ENCODE measurements around the gene FAM234B. TPM values are rescaled to one million over a fixed set of nuclear protein-coding genes. Genes with fewer than 3 reads are reported as not detected.

Gene FAM234B
- polyA plus RNA-seq, 1 donor (not counting 4 experiments of a cell fraction or from before 2014, with no cell fraction given) = 4.5 TPM

DNA sequence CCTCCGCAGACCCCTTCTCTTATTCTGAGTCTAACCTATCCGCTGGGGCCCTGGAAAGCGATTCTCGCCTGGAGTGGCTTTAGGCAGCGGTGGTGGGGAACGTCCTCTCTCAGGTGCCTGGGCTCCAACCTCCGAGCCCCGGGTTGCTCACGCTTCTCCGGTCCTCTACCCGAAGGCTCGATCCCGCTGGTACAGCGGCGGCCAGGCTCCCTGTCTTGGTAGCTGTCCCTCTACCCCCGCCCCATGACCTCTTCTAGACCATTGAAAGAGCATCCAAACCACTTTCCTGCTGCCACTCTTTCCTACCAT is 43.6 kb upstream of the FAM234B start:
- Histone ChIP-seq H3K27ac (ENCODE audit: control insufficient read depth, insufficient read depth, low read length) (peak overlapping the region; percentile 63), H3K4me2 (ENCODE audit: control insufficient read depth, extremely low read depth, insufficient read depth, low read depth, low read length) (peak overlapping the region; percentile 88), H3K27me3 (ENCODE audit: control insufficient read depth, extremely low read depth, insufficient read depth, low read length) (no peaks in the 10 kb centered on the region), H3K4me1 (ENCODE audit: control insufficient read depth, extremely low read depth, insufficient read depth, low read length) (peaks cover 11% of the 10 kb centered on the region), H3K36me3 (ENCODE audit: control insufficient read depth in 2 of 2, extremely low read depth in 1 of 2, insufficient read depth in 2 of 2, low read length in 2 of 2) (no peaks in the 10 kb centered on the region), H3K9ac (ENCODE audit: control insufficient read depth, extremely low read depth, insufficient read depth, low read length) (peak overlapping the region; percentile 74), H3K4me3 (ENCODE audit: control insufficient read depth in 2 of 3, extremely low read depth in 1 of 3, insufficient read depth in 2 of 3, low read depth in 1 of 3, low read length in 3 of 3) (peak overlapping the region; percentile 55 to 83 (median 60)), H3K9me1 (ENCODE audit: control insufficient read depth, extremely low read depth, insufficient read depth, low read length) (no peaks in the 10 kb centered on the region), H3K9me3 (ENCODE audit: control insufficient read depth, low read depth, low read length) (no peaks in the 10 kb centered on the region), H2AFZ (ENCODE audit: control insufficient read depth, low read length) (peak overlapping the region; percentile 72), H4K20me1 (ENCODE audit: control insufficient read depth, extremely low read depth, insufficient read depth, low read length) (no peaks in the 10 kb centered on the region), H3K79me2 (ENCODE audit: control insufficient read depth, insufficient read depth, low read length) (peaks cover 22% of the 10 kb centered on the region)
- FAIRE-seq (no peak), DNase-seq (ENCODE audit: low read depth, low spot score) (no peak)
- dilution Hi-C loops (cut with MboI; ENCODE audit: extremely low pct_ligation_motif_present, low sequenced_read_pairs) = no loop called here
- TF ChIP-seq, protein P1, sequence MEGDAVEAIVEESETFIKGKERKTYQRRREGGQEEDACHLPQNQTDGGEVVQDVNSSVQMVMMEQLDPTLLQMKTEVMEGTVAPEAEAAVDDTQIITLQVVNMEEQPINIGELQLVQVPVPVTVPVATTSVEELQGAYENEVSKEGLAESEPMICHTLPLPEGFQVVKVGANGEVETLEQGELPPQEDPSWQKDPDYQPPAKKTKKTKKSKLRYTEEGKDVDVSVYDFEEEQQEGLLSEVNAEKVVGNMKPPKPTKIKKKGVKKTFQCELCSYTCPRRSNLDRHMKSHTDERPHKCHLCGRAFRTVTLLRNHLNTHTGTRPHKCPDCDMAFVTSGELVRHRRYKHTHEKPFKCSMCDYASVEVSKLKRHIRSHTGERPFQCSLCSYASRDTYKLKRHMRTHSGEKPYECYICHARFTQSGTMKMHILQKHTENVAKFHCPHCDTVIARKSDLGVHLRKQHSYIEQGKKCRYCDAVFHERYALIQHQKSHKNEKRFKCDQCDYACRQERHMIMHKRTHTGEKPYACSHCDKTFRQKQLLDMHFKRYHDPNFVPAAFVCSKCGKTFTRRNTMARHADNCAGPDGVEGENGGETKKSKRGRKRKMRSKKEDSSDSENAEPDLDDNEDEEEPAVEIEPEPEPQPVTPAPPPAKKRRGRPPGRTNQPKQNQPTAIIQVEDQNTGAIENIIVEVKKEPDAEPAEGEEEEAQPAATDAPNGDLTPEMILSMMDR (optimal IDR thresholded peaks at IDR 0.05 in 1 of 3, IDR thresholded peaks at IDR 0.05 in 1 of 3, conservative IDR thresholded peaks at IDR 0.05 in 1 of 3; ENCODE audit: extremely low read depth in 1 of 3, insufficient read depth in 2 of 3, low read length in 3 of 3) = no peak
- no peak for TF ChIP-seq EZH2 (IDR thresholded peaks at IDR 0.05; ENCODE audit: low read length)

DNA sequence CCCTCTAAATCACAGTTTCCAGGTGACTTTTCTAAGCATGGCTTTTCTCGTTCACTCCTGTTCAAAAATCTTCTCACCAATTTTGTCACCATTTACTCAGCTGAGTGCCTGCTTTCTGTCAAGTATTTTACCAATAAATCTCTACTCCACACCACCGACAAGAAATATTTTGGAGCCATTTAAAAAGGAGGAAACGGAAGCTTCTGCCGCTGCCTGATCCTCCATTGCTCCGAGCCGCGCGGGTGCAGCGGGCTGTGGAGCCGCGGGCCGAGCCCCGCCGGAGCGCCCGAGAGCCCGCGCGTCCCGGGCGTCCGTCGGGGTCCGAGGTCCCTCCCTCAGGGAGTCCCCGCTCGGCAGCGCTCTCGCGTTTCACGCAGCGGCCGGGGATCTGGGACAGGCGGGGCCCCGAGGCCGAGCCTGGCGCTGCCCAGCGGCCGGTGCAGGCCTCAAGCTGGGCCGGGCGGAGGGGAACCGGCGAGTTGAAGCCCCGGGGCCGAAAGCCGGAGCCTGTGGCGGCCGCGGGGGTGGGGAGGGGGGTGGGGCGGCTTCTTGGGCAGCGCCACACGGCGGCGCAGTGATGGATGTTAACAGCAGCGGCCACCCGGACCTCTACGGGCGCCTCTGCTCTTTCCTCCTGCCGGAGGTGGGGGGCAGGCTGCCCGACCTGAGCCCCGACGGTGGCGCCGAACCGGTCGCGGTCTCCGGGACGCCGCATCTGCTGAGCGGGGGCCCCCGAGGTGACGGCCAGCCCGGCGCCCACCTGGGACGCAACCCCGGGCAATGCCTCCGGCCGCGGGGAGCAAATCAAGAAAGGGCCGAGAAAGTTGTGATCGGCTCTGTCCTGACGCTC is 43.0 kb upstream of the FAM234B start:
- no peak for FAIRE-seq
- Histone ChIP-seq H3K4me3 (ENCODE audit: control insufficient read depth in 2 of 3, extremely low read depth in 1 of 3, insufficient read depth in 2 of 3, low read depth in 1 of 3, low read length in 3 of 3) (peak overlapping the region; percentile 55 to 83 (median 60)), H3K79me2 (ENCODE audit: control insufficient read depth, insufficient read depth, low read length) (peaks cover 20% of the 10 kb centered on the region), H3K4me2 (ENCODE audit: control insufficient read depth, extremely low read depth, insufficient read depth, low read depth, low read length) (peak overlapping the region; percentile 88), H2AFZ (ENCODE audit: control insufficient read depth, low read length) (peak overlapping the region; percentile 72), H3K9ac (ENCODE audit: control insufficient read depth, extremely low read depth, insufficient read depth, low read length) (peak overlapping the region; percentile 74), H4K20me1 (ENCODE audit: control insufficient read depth, extremely low read depth, insufficient read depth, low read length) (no peaks in the 10 kb centered on the region), H3K4me1 (ENCODE audit: control insufficient read depth, extremely low read depth, insufficient read depth, low read length) (peaks cover 11% of the 10 kb centered on the region), H3K9me3 (ENCODE audit: control insufficient read depth, low read depth, low read length) (no peaks in the 10 kb centered on the region), H3K27ac (ENCODE audit: control insufficient read depth, insufficient read depth, low read length) (peak overlapping the region; percentile 63), H3K9me1 (ENCODE audit: control insufficient read depth, extremely low read depth, insufficient read depth, low read length) (no peaks in the 10 kb centered on the region), H3K36me3 (ENCODE audit: control insufficient read depth in 2 of 2, extremely low read depth in 1 of 2, insufficient read depth in 2 of 2, low read length in 2 of 2) (no peaks in the 10 kb centered on the region), H3K27me3 (ENCODE audit: control insufficient read depth, extremely low read depth, insufficient read depth, low read length) (no peaks in the 10 kb centered on the region)
- DNase-seq (ENCODE audit: low read depth, low spot score) = no peak
- dilution Hi-C loops (cut with MboI; ENCODE audit: extremely low pct_ligation_motif_present, low sequenced_read_pairs) = no loop called here
- TF ChIP-seq, protein P1 (optimal IDR thresholded peaks at IDR 0.05 in 1 of 3, IDR thresholded peaks at IDR 0.05 in 1 of 3, conservative IDR thresholded peaks at IDR 0.05 in 1 of 3; ENCODE audit: extremely low read depth in 1 of 3, insufficient read depth in 2 of 3, low read length in 3 of 3) = peak in 2 of 3 experiments; percentile 50 to 58
- no peak for TF ChIP-seq EZH2 (IDR thresholded peaks at IDR 0.05; ENCODE audit: low read length)
